Amniotic stem cell (primary cell): ENCODE data around the gene REEP5.
A peak's percentile ranks its signal among the peaks of the same experiment; 100 is the strongest.
"Not testable (repeated sequence)": the region's sequence is repeated elsewhere in the genome, so short reads cannot be mapped to it uniquely, and the experiment has no call there.

Source experiments
- DNase-seq: peaks from one replicate; lab custom pipeline; 2025; lab: John Stamatoyannopoulos, UW

REEP5 gene

GRCh38 chr5:112921833-112922817 lies at the start of gene REEP5:
TSS of gene REEP5 (minus strand) at chr5:112922227. CDS start at chr5:112922190, 37 bp downstream.
- peak; percentile 82 for DNase-seq

GRCh38 chr5:112971276-112971675 lies 49.2 kb upstream of the REEP5 start:
- DNase-seq = no peak

- no peak for DNase-seq
Observed at GRCh38 chr5:112968411-112969106, 46.5 kb upstream of the REEP5 start.

- DNase-seq = no peak
Observed at GRCh38 chr5:112967520-112968083, 45.6 kb upstream of the REEP5 start.

GRCh38 chr5:112965733-112966306 lies 43.8 kb upstream of the REEP5 start:
- DNase-seq = no peak

- not testable (repeated sequence) for DNase-seq
Observed at GRCh38 chr5:112963374-112963733, 41.3 kb upstream of the REEP5 start.

- no peak for DNase-seq
Observed at GRCh38 chr5:112960863-112961504, 39.0 kb upstream of the REEP5 start.

GRCh38 chr5:112960315-112960714 lies 38.3 kb upstream of the REEP5 start:
- DNase-seq = no peak

- peak; percentile 5 for DNase-seq
Observed at GRCh38 chr5:112959872-112960271, 37.8 kb upstream of the REEP5 start.

- peak; percentile 91 for DNase-seq
Observed at GRCh38 chr5:112958093-112959088, 36.4 kb upstream of the REEP5 start.

- DNase-seq = no peak
Observed at GRCh38 chr5:112957036-112957808, 35.2 kb upstream of the REEP5 start.

- DNase-seq = no peak
Observed at GRCh38 chr5:112956606-112957005, 34.6 kb upstream of the REEP5 start.

GRCh38 chr5:112951124-112951702 lies 29.2 kb upstream of the REEP5 start:
- no peak for DNase-seq

GRCh38 chr5:112948458-112948857 lies 26.4 kb upstream of the REEP5 start:
- no peak for DNase-seq

- DNase-seq = no peak
Observed at GRCh38 chr5:112940670-112941069, 18.6 kb upstream of the REEP5 start.

- DNase-seq = no peak
Observed at GRCh38 chr5:112938286-112938685, 16.3 kb upstream of the REEP5 start.

- no peak for DNase-seq
Observed at GRCh38 chr5:112935675-112936074, 13.6 kb upstream of the REEP5 start.

GRCh38 chr5:112934366-112934663 lies 12.3 kb upstream of the REEP5 start:
- no peak for DNase-seq

- DNase-seq = peak; percentile 22
Observed at GRCh38 chr5:112933651-112934365, 11.8 kb upstream of the REEP5 start.
